Measurements from ENCODE around the gene MAST2. TPM values are rescaled to one million over a fixed set of nuclear protein-coding genes. Genes with fewer than 3 reads are reported as not detected.

Gene MAST2
- total RNA-seq, 1 experiment from 2014 or later = 37.2 TPM

DNA sequence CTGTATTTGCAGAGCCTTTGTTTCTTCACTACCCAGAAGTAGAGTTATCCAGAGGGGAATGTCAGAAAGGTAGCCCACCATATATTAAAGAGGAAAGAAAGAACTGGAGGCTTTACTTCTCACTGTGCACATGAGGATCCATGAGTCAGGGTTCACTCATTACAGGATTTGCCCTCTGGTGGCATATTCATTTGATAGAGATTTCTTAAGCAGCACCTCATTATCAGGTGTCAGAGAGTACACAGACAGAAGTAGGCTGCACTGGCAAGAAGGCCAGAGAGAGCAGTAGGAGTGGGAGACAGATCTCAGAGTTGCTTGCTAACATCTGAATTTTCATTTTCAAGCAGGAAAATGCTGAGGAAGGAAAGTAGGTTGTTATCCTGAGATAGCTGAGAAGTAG lies 205.2 kb downstream of the MAST2 start (continued):
- TF ChIP-seq, protein P1, sequence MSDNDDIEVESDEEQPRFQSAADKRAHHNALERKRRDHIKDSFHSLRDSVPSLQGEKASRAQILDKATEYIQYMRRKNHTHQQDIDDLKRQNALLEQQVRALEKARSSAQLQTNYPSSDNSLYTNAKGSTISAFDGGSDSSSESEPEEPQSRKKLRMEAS (CRISPR knock-in tag; IDR thresholded peaks at IDR 0.05) = no peak
- no peak for TF ChIP-seq PRDM15 (CRISPR knock-in tag; IDR thresholded peaks at IDR 0.05)
- no peak for TF ChIP-seq ZNF219 (CRISPR knock-in tag; IDR thresholded peaks at IDR 0.05; ENCODE audit: borderline replicate concordance)
- no peak for TF ChIP-seq JAZF1 (CRISPR knock-in tag; IDR thresholded peaks at IDR 0.05)
- TF ChIP-seq ZNF232 (CRISPR knock-in tag; IDR thresholded peaks at IDR 0.05) = no peak
- TF ChIP-seq, protein P2, sequence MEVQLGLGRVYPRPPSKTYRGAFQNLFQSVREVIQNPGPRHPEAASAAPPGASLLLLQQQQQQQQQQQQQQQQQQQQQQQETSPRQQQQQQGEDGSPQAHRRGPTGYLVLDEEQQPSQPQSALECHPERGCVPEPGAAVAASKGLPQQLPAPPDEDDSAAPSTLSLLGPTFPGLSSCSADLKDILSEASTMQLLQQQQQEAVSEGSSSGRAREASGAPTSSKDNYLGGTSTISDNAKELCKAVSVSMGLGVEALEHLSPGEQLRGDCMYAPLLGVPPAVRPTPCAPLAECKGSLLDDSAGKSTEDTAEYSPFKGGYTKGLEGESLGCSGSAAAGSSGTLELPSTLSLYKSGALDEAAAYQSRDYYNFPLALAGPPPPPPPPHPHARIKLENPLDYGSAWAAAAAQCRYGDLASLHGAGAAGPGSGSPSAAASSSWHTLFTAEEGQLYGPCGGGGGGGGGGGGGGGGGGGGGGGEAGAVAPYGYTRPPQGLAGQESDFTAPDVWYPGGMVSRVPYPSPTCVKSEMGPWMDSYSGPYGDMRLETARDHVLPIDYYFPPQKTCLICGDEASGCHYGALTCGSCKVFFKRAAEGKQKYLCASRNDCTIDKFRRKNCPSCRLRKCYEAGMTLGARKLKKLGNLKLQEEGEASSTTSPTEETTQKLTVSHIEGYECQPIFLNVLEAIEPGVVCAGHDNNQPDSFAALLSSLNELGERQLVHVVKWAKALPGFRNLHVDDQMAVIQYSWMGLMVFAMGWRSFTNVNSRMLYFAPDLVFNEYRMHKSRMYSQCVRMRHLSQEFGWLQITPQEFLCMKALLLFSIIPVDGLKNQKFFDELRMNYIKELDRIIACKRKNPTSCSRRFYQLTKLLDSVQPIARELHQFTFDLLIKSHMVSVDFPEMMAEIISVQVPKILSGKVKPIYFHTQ (CRISPR knock-in tag; IDR thresholded peaks at IDR 0.05) = no peak

DNA sequence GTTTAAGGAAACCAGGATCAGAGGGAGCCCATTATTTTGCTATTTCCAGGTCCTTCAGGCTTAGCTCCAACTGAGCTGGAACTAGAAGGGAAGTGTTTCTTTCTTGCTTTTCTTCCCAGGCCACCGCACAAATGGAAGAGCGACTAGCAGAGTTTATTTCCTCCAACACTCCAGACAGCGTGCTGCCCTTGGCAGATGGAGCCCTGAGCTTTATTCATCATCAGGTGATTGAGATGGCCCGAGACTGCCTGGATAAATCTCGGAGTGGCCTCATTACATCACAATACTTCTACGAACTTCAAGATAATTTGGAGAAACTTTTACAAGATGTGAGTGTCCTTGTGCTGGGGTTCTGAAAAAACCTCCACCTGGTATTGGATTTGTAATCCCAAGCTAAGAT lies 207.2 kb downstream of the MAST2 start:
- Mint-ChIP-seq H3K4me1 (no peaks in the 10 kb centered on the region), H3K27ac (no peak overlapping the region), H3K4me3 (no peak overlapping the region), H3K9me3 (no peaks in the 10 kb centered on the region), H3K36me3 (peaks cover 56% of the 10 kb centered on the region), H3K27me3 (ENCODE audit: low read depth) (no peaks in the 10 kb centered on the region)
- CTCF ChIA-PET = no interaction called here
- TF ChIP-seq KAT7 (CRISPR knock-in tag; IDR thresholded peaks at IDR 0.05; ENCODE audit: borderline replicate concordance) (no peak), ZNF671 (CRISPR knock-in tag; IDR thresholded peaks at IDR 0.05) (no peak), E2F1 (CRISPR knock-in tag; IDR thresholded peaks at IDR 0.05) (no peak), NFATC4 (CRISPR knock-in tag; IDR thresholded peaks at IDR 0.05) (no peak)
- TF ChIP-seq, protein P3, sequence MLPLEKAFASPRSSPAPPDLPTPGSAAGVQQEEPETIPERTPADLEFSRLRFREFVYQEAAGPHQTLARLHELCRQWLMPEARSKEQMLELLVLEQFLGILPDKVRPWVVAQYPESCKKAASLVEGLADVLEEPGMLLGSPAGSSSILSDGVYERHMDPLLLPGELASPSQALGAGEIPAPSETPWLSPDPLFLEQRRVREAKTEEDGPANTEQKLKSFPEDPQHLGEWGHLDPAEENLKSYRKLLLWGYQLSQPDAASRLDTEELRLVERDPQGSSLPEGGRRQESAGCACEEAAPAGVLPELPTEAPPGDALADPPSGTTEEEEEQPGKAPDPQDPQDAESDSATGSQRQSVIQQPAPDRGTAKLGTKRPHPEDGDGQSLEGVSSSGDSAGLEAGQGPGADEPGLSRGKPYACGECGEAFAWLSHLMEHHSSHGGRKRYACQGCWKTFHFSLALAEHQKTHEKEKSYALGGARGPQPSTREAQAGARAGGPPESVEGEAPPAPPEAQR (CRISPR knock-in tag; IDR thresholded peaks at IDR 0.05) = no peak
- TF ChIP-seq, protein P4, sequence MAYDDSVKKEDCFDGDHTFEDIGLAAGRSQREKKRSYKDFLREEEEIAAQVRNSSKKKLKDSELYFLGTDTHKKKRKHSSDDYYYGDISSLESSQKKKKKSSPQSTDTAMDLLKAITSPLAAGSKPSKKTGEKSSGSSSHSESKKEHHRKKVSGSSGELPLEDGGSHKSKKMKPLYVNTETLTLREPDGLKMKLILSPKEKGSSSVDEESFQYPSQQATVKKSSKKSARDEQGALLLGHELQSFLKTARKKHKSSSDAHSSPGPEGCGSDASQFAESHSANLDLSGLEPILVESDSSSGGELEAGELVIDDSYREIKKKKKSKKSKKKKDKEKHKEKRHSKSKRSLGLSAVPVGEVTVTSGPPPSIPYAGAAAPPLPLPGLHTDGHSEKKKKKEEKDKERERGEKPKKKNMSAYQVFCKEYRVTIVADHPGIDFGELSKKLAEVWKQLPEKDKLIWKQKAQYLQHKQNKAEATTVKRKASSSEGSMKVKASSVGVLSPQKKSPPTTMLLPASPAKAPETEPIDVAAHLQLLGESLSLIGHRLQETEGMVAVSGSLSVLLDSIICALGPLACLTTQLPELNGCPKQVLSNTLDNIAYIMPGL (CRISPR knock-in tag; IDR thresholded peaks at IDR 0.05) = no peak
- POLR2A ChIA-PET = no interaction called here
- DNase-seq (ENCODE audit: low spot score) = no peak
- ATAC-seq = no peak

- no peak for TF ChIP-seq KAT7 (CRISPR knock-in tag; IDR thresholded peaks at IDR 0.05; ENCODE audit: borderline replicate concordance)
- H3K36me3 Mint-ChIP-seq = peaks cover 56% of the 10 kb centered on the region
- no peak for ATAC-seq
- H3K4me1 Mint-ChIP-seq = no peaks in the 10 kb centered on the region
- no peak for DNase-seq (ENCODE audit: low spot score)
- no peak overlapping the region for H3K27ac Mint-ChIP-seq
- POLR2A ChIA-PET = no interaction called here
- H3K27me3 Mint-ChIP-seq (ENCODE audit: low read depth) = no peaks in the 10 kb centered on the region
- H3K4me3 Mint-ChIP-seq = no peak overlapping the region
- no peaks in the 10 kb centered on the region for H3K9me3 Mint-ChIP-seq
- CTCF ChIA-PET = no interaction called here
Measured at GRCh38 chr1:46011121-46011695, 207.8 kb downstream of the MAST2 start.
